ENCODE results near the gene CDK8.

CDK8 gene

DNA sequence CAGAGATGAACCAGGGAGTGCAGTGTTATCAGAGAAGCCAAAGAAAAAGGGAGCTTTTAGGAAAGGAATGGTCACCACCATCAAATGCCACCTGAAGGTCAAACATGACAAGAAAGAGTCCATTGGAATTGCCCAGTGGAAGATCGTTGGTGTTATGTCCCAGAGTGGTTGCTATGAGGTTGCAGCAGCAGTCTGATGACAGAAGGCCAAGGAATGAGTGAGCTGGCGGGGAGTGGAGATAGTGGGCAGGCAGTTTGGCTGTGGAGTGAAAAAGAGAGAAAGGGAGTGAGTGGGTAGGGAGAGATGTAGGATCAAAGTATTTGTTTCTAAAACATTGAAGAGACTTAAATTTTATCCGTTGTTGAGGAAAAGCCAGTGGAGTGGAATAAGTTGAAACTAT lies 186.2 kb downstream of the CDK8 start:
- peaks cover 28% of the 10 kb centered on the region for H3K9me3 ChIP-seq (ENCODE audit: control insufficient read depth, insufficient read depth, low read depth, low read length)
- H3K27me3 ChIP-seq (ENCODE audit: control insufficient read depth, insufficient read depth, low read length) = no peaks in the 10 kb centered on the region
- no peaks in the 10 kb centered on the region for H3K36me3 ChIP-seq (ENCODE audit: control insufficient read depth, insufficient read depth, low read length)
- H3K4me3 ChIP-seq (ENCODE audit: low read depth, low read length) = no peak overlapping the region
- H3K9ac ChIP-seq (ENCODE audit: low read length) = no peak overlapping the region
- H3K4me1 ChIP-seq (ENCODE audit: control insufficient read depth, insufficient read depth, low read length) = no peaks in the 10 kb centered on the region
- no peak overlapping the region for H3K27ac ChIP-seq (ENCODE audit: low read depth, low read length)

DNA sequence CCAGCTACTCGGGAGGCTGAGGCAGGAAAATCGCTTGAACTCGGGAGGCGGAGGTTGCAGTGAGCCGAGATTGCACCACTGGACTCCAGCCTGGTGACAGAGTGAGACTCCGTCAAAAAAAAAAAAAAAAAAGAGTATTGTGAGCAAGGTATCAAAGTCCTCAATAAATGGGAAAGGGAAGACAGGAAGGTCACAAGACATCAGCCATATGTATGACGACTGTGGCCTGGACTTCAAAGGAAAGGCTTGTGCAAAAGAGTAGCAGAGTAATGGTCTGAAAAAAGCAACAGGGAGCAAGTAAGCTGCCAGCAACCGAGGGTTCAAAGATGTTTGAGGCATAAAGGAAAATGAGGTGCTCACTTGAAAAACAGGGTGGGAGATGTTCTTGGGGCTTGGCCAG lies 187.5 kb downstream of the CDK8 start:
- no peaks in the 10 kb centered on the region for H3K27me3 ChIP-seq (ENCODE audit: control insufficient read depth, insufficient read depth, low read length)
- H3K4me3 ChIP-seq (ENCODE audit: low read depth, low read length) = no peak overlapping the region
- H3K9ac ChIP-seq (ENCODE audit: low read length) = no peak overlapping the region
- no peaks in the 10 kb centered on the region for H3K36me3 ChIP-seq (ENCODE audit: control insufficient read depth, insufficient read depth, low read length)
- H3K9me3 ChIP-seq (ENCODE audit: control insufficient read depth, insufficient read depth, low read depth, low read length) = peaks cover 15% of the 10 kb centered on the region; the same call in 1 of the 2 replicates
- H3K27ac ChIP-seq (ENCODE audit: low read depth, low read length) = no peak overlapping the region
- no peaks in the 10 kb centered on the region for H3K4me1 ChIP-seq (ENCODE audit: control insufficient read depth, insufficient read depth, low read length)

DNA sequence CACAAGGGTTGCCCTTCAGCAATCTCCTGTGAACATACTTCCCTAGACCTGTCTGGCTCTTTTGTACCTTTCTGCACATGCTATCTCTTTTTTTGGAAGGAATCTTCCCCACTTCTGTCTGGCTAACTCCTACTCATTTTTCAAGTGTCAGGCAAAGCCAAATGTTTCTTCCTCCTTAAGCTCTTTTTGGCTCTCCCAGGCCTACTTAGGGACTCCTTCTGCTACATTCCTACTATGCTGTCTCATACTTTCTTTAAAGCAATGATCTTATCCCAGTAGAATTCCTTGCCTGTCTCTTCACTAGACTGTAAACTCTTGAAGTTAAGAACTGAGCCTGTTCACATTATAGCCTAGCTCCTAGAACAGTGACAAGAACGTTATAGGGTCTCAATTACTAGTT lies 188.6 kb downstream of the CDK8 start:
- Histone ChIP-seq H3K9me3 (ENCODE audit: control insufficient read depth, insufficient read depth, low read depth, low read length) (peaks cover 7% of the 10 kb centered on the region; the same call in 1 of the 2 replicates), H3K36me3 (ENCODE audit: control insufficient read depth, insufficient read depth, low read length) (no peaks in the 10 kb centered on the region), H3K27ac (ENCODE audit: low read depth, low read length) (no peak overlapping the region), H3K9ac (ENCODE audit: low read length) (no peak overlapping the region), H3K27me3 (ENCODE audit: control insufficient read depth, insufficient read depth, low read length) (no peaks in the 10 kb centered on the region), H3K4me3 (ENCODE audit: low read depth, low read length) (no peak overlapping the region), H3K4me1 (ENCODE audit: control insufficient read depth, insufficient read depth, low read length) (no peaks in the 10 kb centered on the region)

GRCh38 chr13:26445092-26445491 lies 191.2 kb downstream of the CDK8 start:
- H3K9ac ChIP-seq (ENCODE audit: low read length) = no peak overlapping the region
- H3K4me1 ChIP-seq (ENCODE audit: control insufficient read depth, insufficient read depth, low read length) = no peaks in the 10 kb centered on the region
- no peak overlapping the region for H3K27ac ChIP-seq (ENCODE audit: low read depth, low read length)
- no peak overlapping the region for H3K4me3 ChIP-seq (ENCODE audit: low read depth, low read length)
- H3K9me3 ChIP-seq (ENCODE audit: control insufficient read depth, insufficient read depth, low read depth, low read length) = no peaks in the 10 kb centered on the region
- H3K36me3 ChIP-seq (ENCODE audit: control insufficient read depth, insufficient read depth, low read length) = no peaks in the 10 kb centered on the region
- no peaks in the 10 kb centered on the region for H3K27me3 ChIP-seq (ENCODE audit: control insufficient read depth, insufficient read depth, low read length)

GRCh38 chr13:26446751-26447150 lies 192.8 kb downstream of the CDK8 start:
- no peak overlapping the region for H3K4me3 ChIP-seq (ENCODE audit: low read depth, low read length)
- H3K27ac ChIP-seq (ENCODE audit: low read depth, low read length) = no peak overlapping the region
- no peaks in the 10 kb centered on the region for H3K4me1 ChIP-seq (ENCODE audit: control insufficient read depth, insufficient read depth, low read length)
- H3K9ac ChIP-seq (ENCODE audit: low read length) = no peak overlapping the region
- no peaks in the 10 kb centered on the region for H3K36me3 ChIP-seq (ENCODE audit: control insufficient read depth, insufficient read depth, low read length)
- H3K27me3 ChIP-seq (ENCODE audit: control insufficient read depth, insufficient read depth, low read length) = no peaks in the 10 kb centered on the region
- no peaks in the 10 kb centered on the region for H3K9me3 ChIP-seq (ENCODE audit: control insufficient read depth, insufficient read depth, low read depth, low read length)

GRCh38 chr13:26448032-26448431 lies 194.1 kb downstream of the CDK8 start:
- no peak overlapping the region for H3K27ac ChIP-seq (ENCODE audit: low read depth, low read length)
- no peak overlapping the region for H3K4me3 ChIP-seq (ENCODE audit: low read depth, low read length)
- no peak overlapping the region for H3K9ac ChIP-seq (ENCODE audit: low read length)
- H3K4me1 ChIP-seq (ENCODE audit: control insufficient read depth, insufficient read depth, low read length) = no peaks in the 10 kb centered on the region
- H3K27me3 ChIP-seq (ENCODE audit: control insufficient read depth, insufficient read depth, low read length) = no peaks in the 10 kb centered on the region
- H3K9me3 ChIP-seq (ENCODE audit: control insufficient read depth, insufficient read depth, low read depth, low read length) = no peaks in the 10 kb centered on the region
- H3K36me3 ChIP-seq (ENCODE audit: control insufficient read depth, insufficient read depth, low read length) = no peaks in the 10 kb centered on the region

- Histone ChIP-seq H3K27me3 (ENCODE audit: control insufficient read depth, insufficient read depth, low read length) (no peaks in the 10 kb centered on the region), H3K4me1 (ENCODE audit: control insufficient read depth, insufficient read depth, low read length) (no peaks in the 10 kb centered on the region), H3K36me3 (ENCODE audit: control insufficient read depth, insufficient read depth, low read length) (no peaks in the 10 kb centered on the region), H3K27ac (ENCODE audit: low read depth, low read length) (no peak overlapping the region), H3K9me3 (ENCODE audit: control insufficient read depth, insufficient read depth, low read depth, low read length) (no peaks in the 10 kb centered on the region), H3K4me3 (ENCODE audit: low read depth, low read length) (no peak overlapping the region), H3K9ac (ENCODE audit: low read length) (no peak overlapping the region)
Measured at GRCh38 chr13:26449063-26449848, 195.3 kb downstream of the CDK8 start.
